ENCODE results near the gene RBCK1.
"Not testable (repeated sequence)": the region's sequence is repeated elsewhere in the genome, so short reads cannot be mapped to it uniquely, and the experiment has no call there.

Gene RBCK1

GRCh38 chr20:433300-433975 lies 25.3 kb downstream of the RBCK1 start:
- peak; percentile 82 for ATAC-seq
- Mint-ChIP-seq H3K4me3 (peak overlapping the region; percentile 55), H3K4me1 (peaks cover 63% of the 10 kb centered on the region), H3K36me3 (peaks cover 51% of the 10 kb centered on the region), H3K27me3 (no peaks in the 10 kb centered on the region), H3K27ac (peak overlapping the region; percentile 85), H3K9me3 (no peaks in the 10 kb centered on the region)

DNA sequence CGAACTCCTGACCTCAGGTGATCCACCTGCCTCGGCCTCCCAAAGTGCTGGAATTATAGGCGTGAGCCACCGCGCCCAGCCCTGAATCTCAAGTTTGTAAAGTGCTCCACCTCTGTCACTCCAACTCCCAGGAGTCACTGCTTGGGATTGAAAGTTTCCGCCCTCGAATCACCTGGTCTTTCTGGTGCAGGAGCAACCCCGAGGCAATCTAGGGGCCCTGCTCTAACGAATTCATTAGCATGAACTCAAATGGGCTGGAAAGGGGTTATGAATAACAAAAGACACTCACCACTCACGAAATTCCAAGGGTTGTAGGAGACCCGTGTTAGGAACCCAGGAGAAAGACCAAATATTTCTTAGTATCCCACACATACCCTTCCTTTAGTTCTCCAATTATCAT lies 26.1 kb downstream of the RBCK1 start:
- H3K9me3 Mint-ChIP-seq = no peaks in the 10 kb centered on the region
- peaks cover 57% of the 10 kb centered on the region for H3K36me3 Mint-ChIP-seq
- peaks cover 71% of the 10 kb centered on the region for H3K4me1 Mint-ChIP-seq
- H3K27ac Mint-ChIP-seq = peak overlapping the region; percentile 85
- no peaks in the 10 kb centered on the region for H3K27me3 Mint-ChIP-seq
- no peak for ATAC-seq
- H3K4me3 Mint-ChIP-seq = peak overlapping the region; percentile 16

GRCh38 chr20:434661-435419 lies 26.7 kb downstream of the RBCK1 start:
- H3K4me1 Mint-ChIP-seq = peaks cover 77% of the 10 kb centered on the region
- no peak overlapping the region for H3K4me3 Mint-ChIP-seq
- peak overlapping the region; percentile 85 for H3K27ac Mint-ChIP-seq
- no peak for ATAC-seq
- H3K9me3 Mint-ChIP-seq = no peaks in the 10 kb centered on the region
- peaks cover 63% of the 10 kb centered on the region for H3K36me3 Mint-ChIP-seq
- H3K27me3 Mint-ChIP-seq = no peaks in the 10 kb centered on the region

DNA sequence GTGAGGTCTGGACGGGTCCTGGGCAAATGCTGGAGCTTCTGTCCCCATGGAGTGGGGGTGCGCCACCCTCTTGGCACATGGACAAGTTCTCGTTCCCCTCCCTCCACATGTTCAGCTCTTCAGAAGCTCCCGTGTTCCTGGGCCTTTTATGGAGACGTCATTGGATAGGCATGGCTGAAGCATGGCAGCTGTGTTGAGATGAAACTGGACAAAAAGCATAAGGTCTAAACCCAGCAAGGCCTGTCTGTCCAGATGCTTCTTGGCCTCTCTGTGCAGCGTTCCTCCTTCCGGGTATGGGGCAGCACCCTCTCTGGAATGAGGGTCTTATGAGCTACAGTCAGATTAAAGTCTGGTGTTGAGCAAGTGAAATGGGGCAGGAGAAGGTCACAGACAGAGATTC lies 27.5 kb downstream of the RBCK1 start:
- H3K27me3 Mint-ChIP-seq = no peaks in the 10 kb centered on the region
- H3K9me3 Mint-ChIP-seq = no peaks in the 10 kb centered on the region
- no peak overlapping the region for H3K4me3 Mint-ChIP-seq
- no peak for ATAC-seq
- peaks cover 60% of the 10 kb centered on the region for H3K36me3 Mint-ChIP-seq
- peak overlapping the region; percentile 27 for H3K27ac Mint-ChIP-seq
- H3K4me1 Mint-ChIP-seq = peaks cover 81% of the 10 kb centered on the region

- Mint-ChIP-seq H3K4me1 (peaks cover 73% of the 10 kb centered on the region), H3K36me3 (peaks cover 57% of the 10 kb centered on the region), H3K9me3 (no peaks in the 10 kb centered on the region), H3K27me3 (no peaks in the 10 kb centered on the region), H3K27ac (no peak overlapping the region), H3K4me3 (no peak overlapping the region)
- no peak for ATAC-seq
These were observed 28.4 kb downstream of the RBCK1 start for GRCh38 chr20:436476-436875.

DNA sequence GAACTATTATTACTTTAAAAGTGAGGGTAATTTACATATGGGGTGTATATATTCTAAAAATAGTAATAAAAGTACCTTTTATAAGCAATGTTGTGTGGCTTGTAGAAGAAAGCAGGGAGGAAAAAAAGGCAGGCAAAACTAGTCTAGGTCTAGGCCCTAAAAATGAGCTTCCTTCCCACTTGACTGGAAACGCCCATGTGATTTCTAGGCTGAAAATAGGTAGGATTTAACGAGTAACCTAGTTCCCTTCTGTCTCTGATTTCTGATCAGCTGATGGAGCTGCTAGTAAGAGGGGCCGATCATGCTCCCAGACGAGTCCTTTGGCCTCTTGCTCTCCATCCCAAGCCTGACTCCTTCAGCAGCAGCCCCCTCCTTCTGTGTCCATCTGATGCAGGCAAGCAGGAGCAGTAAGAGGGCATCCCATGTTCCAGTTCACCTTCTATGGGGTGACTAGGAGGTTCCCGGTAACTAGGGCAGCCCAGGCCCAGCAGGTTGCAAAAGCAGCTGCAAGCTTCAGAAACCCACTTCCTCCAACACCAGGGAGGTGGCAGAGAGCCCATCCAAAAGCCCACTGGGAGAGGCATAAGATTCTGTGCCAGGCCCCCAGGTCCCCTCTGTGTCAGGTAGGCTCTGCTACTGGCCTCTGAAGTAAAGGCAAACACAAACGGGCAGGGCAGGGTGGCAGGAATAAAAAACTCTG lies 29.8 kb downstream of the RBCK1 start:
- Mint-ChIP-seq H3K4me3 (no peak overlapping the region), H3K4me1 (peaks cover 63% of the 10 kb centered on the region), H3K27me3 (no peaks in the 10 kb centered on the region), H3K36me3 (peaks cover 64% of the 10 kb centered on the region), H3K27ac (peak overlapping the region; percentile 68), H3K9me3 (no peaks in the 10 kb centered on the region)
- no peak for ATAC-seq

DNA sequence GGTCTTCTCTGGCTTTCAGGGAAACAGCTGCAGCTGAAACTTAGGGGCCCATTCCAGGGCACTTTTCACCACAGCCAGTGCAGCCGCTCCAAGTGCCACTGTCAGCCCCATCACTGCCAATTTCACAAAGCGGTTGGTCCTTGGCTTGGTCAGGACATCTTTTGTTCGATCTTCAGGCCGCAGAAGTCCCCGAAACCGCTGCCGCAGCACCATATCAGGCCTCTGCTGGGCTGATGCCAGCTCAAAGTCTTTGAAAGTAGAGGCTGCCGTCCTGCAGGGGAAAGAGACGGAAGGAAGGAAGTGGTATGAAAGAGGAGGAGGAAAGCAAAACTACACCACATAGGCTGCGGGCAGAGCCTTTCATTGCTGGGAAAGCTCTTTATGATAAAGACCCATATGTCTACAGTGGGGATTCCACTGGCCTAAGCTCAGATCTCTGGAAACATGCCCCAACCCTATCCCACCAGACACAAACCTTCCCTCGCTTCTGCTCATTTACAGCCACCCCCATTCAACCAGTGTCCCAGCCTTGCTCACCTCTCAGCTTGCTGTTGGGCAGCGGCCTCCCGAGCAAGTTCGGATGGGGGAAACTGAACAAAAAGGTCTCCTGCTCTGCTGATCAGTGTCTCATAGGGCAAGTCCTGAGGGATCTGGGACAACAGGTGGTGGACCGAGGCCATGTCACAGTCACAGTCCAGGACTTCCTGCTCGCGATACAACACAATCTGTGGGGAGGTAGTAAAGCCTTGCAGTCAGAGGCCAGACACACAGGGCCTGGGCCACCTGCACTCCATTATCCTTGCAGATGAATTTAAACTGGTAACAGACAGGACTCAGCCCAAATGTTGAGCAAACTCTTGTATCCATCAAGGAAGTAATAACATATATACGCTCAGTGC lies 30.7 kb downstream of the RBCK1 start:
- no peaks in the 10 kb centered on the region for H3K9me3 Mint-ChIP-seq
- peaks cover 54% of the 10 kb centered on the region for H3K4me1 Mint-ChIP-seq
- peaks cover 71% of the 10 kb centered on the region for H3K36me3 Mint-ChIP-seq
- H3K4me3 Mint-ChIP-seq = peak overlapping the region; percentile 19
- H3K27me3 Mint-ChIP-seq = no peaks in the 10 kb centered on the region
- ATAC-seq = peak; percentile 60
- peak overlapping the region; percentile 68 for H3K27ac Mint-ChIP-seq

- Mint-ChIP-seq H3K4me3 (no peak overlapping the region), H3K27me3 (no peaks in the 10 kb centered on the region), H3K9me3 (no peaks in the 10 kb centered on the region), H3K36me3 (peaks cover 82% of the 10 kb centered on the region), H3K27ac (no peak overlapping the region), H3K4me1 (peaks cover 41% of the 10 kb centered on the region)
- no peak for ATAC-seq
These were observed 32.0 kb downstream of the RBCK1 start for GRCh38 chr20:440148-440547.

DNA sequence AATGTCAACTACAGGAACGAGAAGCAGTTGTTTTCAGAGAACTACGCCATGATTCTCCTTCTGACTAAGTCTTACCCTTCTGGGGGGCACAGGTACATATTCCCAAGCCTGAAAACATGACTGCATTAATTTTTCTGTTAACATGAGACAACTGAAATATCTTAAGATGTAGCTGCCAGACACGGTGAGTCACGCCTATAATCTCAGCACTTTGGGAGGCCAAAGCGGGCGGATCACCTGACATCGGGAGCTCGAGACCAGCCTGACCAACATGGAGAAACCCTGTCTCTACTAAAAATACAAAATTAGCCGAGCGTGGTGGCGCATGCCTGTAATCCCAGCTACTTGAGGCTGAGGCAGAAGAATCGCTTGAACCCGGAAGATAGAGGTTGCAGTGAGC lies 32.5 kb downstream of the RBCK1 start:
- H3K36me3 Mint-ChIP-seq = peaks cover 82% of the 10 kb centered on the region
- H3K4me3 Mint-ChIP-seq = no peak overlapping the region
- ATAC-seq = no peak
- H3K9me3 Mint-ChIP-seq = no peaks in the 10 kb centered on the region
- H3K4me1 Mint-ChIP-seq = peaks cover 36% of the 10 kb centered on the region
- no peaks in the 10 kb centered on the region for H3K27me3 Mint-ChIP-seq
- no peak overlapping the region for H3K27ac Mint-ChIP-seq

DNA sequence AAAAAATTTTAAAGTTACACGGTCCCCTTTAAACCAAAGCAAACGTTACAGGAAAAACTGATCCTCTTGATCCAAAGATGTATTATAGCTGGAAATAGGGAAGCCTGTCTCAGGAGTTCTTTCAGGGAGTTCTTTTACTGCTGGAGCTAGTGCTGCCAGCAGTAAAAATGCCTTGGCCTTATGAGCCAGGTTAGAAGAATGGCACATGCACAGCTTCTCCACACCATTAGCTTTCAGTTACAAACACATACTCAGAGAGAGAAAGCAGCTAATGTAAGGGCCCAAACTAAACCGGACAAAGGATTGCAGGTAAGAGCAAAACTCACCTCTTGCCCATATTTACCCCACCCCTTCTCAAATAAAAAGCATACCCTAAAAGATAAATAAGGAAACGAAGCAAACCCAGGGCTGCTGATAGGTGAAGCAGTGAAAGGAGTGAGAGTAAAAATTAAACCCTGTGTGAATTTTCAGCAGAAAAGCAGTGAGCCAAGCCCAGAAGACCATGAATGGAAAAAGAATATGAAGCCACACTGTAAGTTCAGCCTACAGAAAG lies 35.2 kb downstream of the RBCK1 start:
- no peak overlapping the region for H3K4me3 Mint-ChIP-seq
- H3K4me1 Mint-ChIP-seq = peaks cover 19% of the 10 kb centered on the region
- no peaks in the 10 kb centered on the region for H3K27me3 Mint-ChIP-seq
- ATAC-seq = no peak
- H3K36me3 Mint-ChIP-seq = peaks cover 64% of the 10 kb centered on the region
- no peak overlapping the region for H3K27ac Mint-ChIP-seq
- no peaks in the 10 kb centered on the region for H3K9me3 Mint-ChIP-seq

DNA sequence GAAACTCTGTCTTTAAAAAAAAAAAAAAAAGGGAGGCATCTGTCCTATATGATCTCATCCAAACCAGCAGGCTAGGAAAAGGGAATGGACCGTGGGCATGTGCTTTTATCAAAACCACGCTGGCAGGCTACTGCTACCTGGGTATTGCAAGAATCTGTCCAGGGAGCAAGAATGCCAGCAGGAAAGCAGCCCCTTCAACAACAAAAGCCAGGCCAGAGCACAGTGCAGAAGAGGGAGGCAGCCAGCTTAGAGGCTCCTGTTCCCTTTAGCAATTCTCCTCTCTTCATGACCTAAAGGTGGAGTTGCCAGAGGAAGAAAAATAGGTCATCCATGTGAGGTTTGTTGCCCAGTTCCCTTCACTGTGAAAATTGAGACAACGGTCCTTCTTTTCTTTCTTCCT lies 36.0 kb downstream of the RBCK1 start:
- Mint-ChIP-seq H3K27ac (no peak overlapping the region), H3K4me3 (no peak overlapping the region), H3K27me3 (no peaks in the 10 kb centered on the region), H3K9me3 (no peaks in the 10 kb centered on the region), H3K36me3 (peaks cover 56% of the 10 kb centered on the region), H3K4me1 (peaks cover 11% of the 10 kb centered on the region)
- ATAC-seq = no peak

DNA sequence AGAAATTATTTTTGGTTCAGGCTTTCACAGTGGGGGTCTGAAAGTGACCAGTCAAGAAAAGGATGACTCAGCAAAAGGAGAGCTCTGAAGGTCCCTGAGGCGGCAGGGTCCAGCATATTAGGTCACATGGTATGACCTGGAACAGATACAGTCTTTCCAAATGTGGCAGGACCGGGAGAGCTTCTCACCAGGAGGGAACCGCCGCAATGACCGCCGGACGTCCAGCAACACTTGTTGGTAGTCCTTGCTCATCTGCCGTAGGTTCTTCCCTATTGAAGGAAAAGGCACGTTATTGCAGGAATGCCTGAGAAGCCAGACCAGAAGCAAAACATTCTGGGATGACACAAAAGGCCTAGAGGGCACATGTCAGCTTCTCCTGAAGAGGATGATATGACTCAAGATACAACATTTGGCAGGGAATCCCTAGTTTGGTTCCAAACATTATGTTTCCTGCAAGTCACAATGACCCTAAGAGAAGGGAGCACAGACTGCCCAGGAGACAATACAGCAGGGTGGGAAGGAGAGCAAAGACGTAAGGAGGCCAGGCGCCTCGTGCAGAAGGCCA lies 36.8 kb downstream of the RBCK1 start:
- Mint-ChIP-seq H3K9me3 (no peaks in the 10 kb centered on the region), H3K27ac (no peak overlapping the region)

DNA sequence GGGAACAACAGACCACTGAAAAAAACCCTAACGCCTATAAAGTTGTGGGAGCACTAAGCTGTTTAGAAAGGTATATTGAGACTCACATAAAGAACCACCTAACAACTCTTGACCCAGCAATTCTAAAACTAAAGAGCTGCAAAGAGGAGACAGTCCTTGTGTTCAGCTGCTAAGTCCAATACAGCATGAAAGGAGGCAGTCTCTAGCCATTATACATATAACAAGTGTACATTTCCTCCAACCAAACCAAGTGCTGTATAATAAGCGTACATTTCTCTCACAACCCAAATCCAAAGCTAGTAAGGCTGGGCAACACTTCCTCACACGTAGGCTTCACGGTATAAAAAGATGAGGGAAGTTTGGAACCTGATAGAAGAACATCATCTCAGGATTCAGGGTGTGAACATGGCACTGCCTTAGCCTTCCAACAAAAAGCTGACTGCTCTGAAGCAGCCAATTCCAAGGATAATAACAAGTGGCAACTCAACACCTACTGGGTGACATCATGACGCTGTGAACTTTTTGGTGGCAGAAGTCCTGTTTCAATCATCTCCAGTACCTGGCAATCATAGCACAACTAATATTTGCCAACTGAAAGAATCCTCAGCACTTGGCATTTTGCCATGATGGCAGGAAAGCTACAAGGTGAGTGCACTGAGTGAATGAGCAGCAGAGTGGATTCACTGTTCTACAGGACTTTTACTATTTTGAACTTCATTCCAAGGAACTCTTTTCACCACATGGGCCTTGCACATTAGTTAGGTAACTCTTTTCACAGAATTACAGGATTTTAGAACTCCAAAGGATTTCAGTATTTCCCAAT lies 37.6 kb downstream of the RBCK1 start:
- Mint-ChIP-seq H3K4me1 (no peaks in the 10 kb centered on the region), H3K36me3 (peaks cover 45% of the 10 kb centered on the region), H3K27ac (no peak overlapping the region), H3K9me3 (no peaks in the 10 kb centered on the region), H3K4me3 (no peak overlapping the region), H3K27me3 (no peaks in the 10 kb centered on the region)
- ATAC-seq = no peak

More for the DNA sequence above, 36.8 kb downstream of the RBCK1 start:
- peaks cover 48% of the 10 kb centered on the region for H3K36me3 Mint-ChIP-seq
- no peak for ATAC-seq
- no peak overlapping the region for H3K4me3 Mint-ChIP-seq
- peaks cover 3% of the 10 kb centered on the region for H3K4me1 Mint-ChIP-seq
- no peaks in the 10 kb centered on the region for H3K27me3 Mint-ChIP-seq

DNA sequence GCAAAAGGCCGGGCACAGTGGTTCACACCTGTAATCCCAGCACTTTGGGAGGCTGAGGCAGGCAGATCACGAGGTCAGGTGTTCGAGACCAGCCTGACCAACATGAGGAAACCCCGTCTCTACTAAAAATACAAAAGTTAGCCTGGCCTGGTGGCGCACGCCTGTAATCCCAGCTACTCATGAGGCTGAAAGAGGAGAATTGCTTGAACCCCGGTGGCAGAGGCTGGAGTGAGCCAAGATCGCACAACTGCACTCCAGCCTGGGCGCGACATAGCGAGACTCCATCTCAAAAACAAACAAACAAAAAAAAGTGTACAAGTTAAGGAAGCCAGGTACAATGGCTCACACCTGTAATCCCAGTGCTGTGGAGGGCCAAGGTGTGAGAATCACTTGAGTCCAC lies 43.9 kb downstream of the RBCK1 start:
- not testable (repeated sequence) for H3K9me3 Mint-ChIP-seq, ATAC-seq, H3K27ac Mint-ChIP-seq, H3K4me1 Mint-ChIP-seq, H3K36me3 Mint-ChIP-seq, H3K4me3 Mint-ChIP-seq, H3K27me3 Mint-ChIP-seq
